Naive thymus-derived CD4-positive, alpha-beta T cell (primary cell): ENCODE data around the gene NINL. TPM values are rescaled to one million over a fixed set of nuclear protein-coding genes. Genes with fewer than 3 reads are reported as not detected.
"Not testable (repeated sequence)": the region's sequence is repeated elsewhere in the genome, so short reads cannot be mapped to it uniquely, and the experiment has no call there.

Source experiments
- ATAC-seq: fragments of 150-1000 bp; cut with Tn5 transposase; 2 replicates; pipeline ENCODE4 v1.10.0; 2021; ENCODE audit warnings: mild to moderate bottlenecking, moderate library complexity
- CTCF ChIA-PET: fragments of 350-600 bp; sonication (Branson Sonifier 250); formaldehyde crosslinking; loops from one replicate; lab custom pipeline; 2021; ENCODE audit warnings: antibody characterized with exemption; lab: Charles Lee
- POLR2A ChIA-PET: fragments of 350-600 bp; sonication (Branson Sonifier 250); formaldehyde crosslinking; loops from one replicate; lab custom pipeline; 2021; ENCODE audit warnings: antibody characterized with exemption, inconsistent platforms; lab: Charles Lee
- DNase-seq, 9 donors: peaks; one replicate each; pipeline versions ENCODE4 v3.0.0 to v3.0.0-alpha.2; 2020 to 2022; ENCODE audit warnings: mixed read lengths in 1 of 9
- H3K27ac ChIP-seq: one replicate; pipeline ENCODE4 v1.7.0; 2013; ENCODE audit warnings: mild to moderate bottlenecking, low read depth, low read length, moderate library complexity
- H3K27me3 ChIP-seq, 2 donors: one replicate each; pipeline ENCODE4 v1.7.0; 2013; ENCODE audit warnings: low read length in 2 of 2, mild to moderate bottlenecking in 2 of 2, moderate library complexity in 2 of 2; ENCODE audit not compliant: control insufficient read depth in 2 of 2, insufficient read depth in 2 of 2
- H3K36me3 ChIP-seq, 3 experiments: 1 replicate in 2 of 3; 2 replicates in 1 of 3; pipeline ENCODE4 v1.7.0; 2013; ENCODE audit warnings: low read length in 3 of 3, mild to moderate bottlenecking in 3 of 3, moderate library complexity in 1 of 3; ENCODE audit not compliant: insufficient read depth in 3 of 3, control insufficient read depth in 2 of 3
- H3K4me1 ChIP-seq, 2 donors: one replicate each; pipeline ENCODE4 v1.7.0; 2013; ENCODE audit warnings: low read length in 2 of 2, mild to moderate bottlenecking in 2 of 2, moderate library complexity in 1 of 2; ENCODE audit not compliant: control insufficient read depth in 2 of 2, insufficient read depth in 2 of 2
- H3K4me3 ChIP-seq: 2 replicates; pipeline ENCODE4 v1.7.0; 2013; ENCODE audit warnings: mild to moderate bottlenecking, low read length
- H3K9me3 ChIP-seq, 3 experiments: 1 replicate in 2 of 3; 2 replicates in 1 of 3; pipeline ENCODE4 v1.7.0; 2013; ENCODE audit warnings: low read length in 3 of 3; ENCODE audit not compliant: control insufficient read depth in 2 of 3
- H3K27ac Mint-ChIP-seq, 9 donors: one replicate each; pipeline ENCODE4 v1.8.0; 2020 to 2022; ENCODE audit warnings: mixed read lengths in 9 of 9, mild to moderate bottlenecking in 8 of 9, moderate library complexity in 5 of 9, inconsistent platforms in 2 of 9
- H3K27me3 Mint-ChIP-seq, 5 donors: one replicate each; pipeline ENCODE4 v1.8.0; 2021 to 2022; ENCODE audit warnings: mixed read lengths in 5 of 5, mild to moderate bottlenecking in 1 of 5
- H3K36me3 Mint-ChIP-seq, 5 donors: one replicate each; pipeline ENCODE4 v1.8.0; 2020 to 2022; ENCODE audit warnings: mixed read lengths in 5 of 5, mild to moderate bottlenecking in 3 of 5, inconsistent platforms in 1 of 5
- H3K4me1 Mint-ChIP-seq, 7 donors: one replicate each; pipeline ENCODE4 v1.8.0; 2020 to 2022; ENCODE audit warnings: mixed read lengths in 7 of 7, mild to moderate bottlenecking in 3 of 7, inconsistent platforms in 1 of 7
- H3K4me3 Mint-ChIP-seq, 10 donors: one replicate each; pipeline ENCODE4 v1.8.0; 2020 to 2022; ENCODE audit warnings: mild to moderate bottlenecking in 10 of 10, mixed read lengths in 10 of 10, moderate library complexity in 6 of 10, inconsistent platforms in 2 of 10
- H3K9me3 Mint-ChIP-seq, 11 donors: one replicate each; pipeline ENCODE4 v1.8.0; 2020 to 2022; ENCODE audit warnings: mixed read lengths in 11 of 11, mild to moderate bottlenecking in 4 of 11, inconsistent platforms in 1 of 11, moderate library complexity in 1 of 11
- intact Hi-C, 2 donors: fragments of 100-400 bp; cut with micrococcal nuclease; formaldehyde crosslinking; loops; one replicate each; pipeline ENCODE4 v1.15.1; 2023
- polyA plus RNA-seq, 2 donors: library from polyadenylated mRNA; unstranded; fragments of 300-500 nt; fragmentation: Illumina TruSeq; gene quantifications; one replicate each; pipeline ENCODE4 v1.2.3, GENCODE V29; 2021
- total RNA-seq, 6 experiments: library from RNA in 5 of 6; stranded (reverse) in 5 of 6; gene quantifications; 1 replicate in 5 of 6; 2 replicates in 1 of 6; pipeline ENCODE4 v1.2.3 and lab custom pipeline; 2021 to 2026

NINL gene
- total and polyA plus RNA-seq, 7 experiments from 2014 or later: 0.31 to 4.2 (median 2.4) TPM

DNA sequence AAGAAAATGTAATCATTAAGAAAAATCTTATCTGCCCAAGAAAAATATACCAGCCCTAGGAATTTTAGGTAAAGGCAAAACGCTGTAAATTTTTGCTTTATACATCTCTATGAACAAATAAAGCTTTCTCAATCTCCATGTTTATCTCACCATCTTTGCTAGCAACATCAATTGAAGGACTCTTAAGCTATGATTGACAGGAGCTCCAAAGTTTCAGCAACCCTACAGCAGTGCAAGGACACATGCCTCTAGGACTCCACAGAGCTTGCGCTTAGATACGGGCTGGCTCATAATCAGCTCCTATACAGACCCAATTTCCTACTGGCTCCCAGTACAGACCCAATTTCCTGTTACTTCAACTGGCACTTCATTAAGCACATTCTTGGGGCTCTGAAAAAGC lies 34.2 kb upstream of the NINL start:
- no peak for ATAC-seq
- ChIA-PET POLR2A (interaction anchor here (0.7 kb wide), 1 partner anchor 42 kb away, joined by 3 read pairs; no protein-coding TSS in a partner anchor), CTCF (no interaction called here)
- peaks cover 0 to 11% (median 5%) of the 10 kb centered on the region in 5 donors for H3K36me3 Mint-ChIP-seq
- intact Hi-C loops: no loop called here
- no peaks in the 10 kb centered on the region for H3K9me3 Mint-ChIP-seq
- H3K4me3 Mint-ChIP-seq: no peak overlapping the region
- H3K27me3 Mint-ChIP-seq: peaks cover 0 to 3% (median 0%) of the 10 kb centered on the region in 5 donors
- DNase-seq: no peak
- Histone ChIP-seq H3K27ac (no peak overlapping the region), H3K27me3 (no peaks in the 10 kb centered on the region), H3K36me3 (peaks cover 0 to 10% (median 0%) of the 10 kb centered on the region in 3 experiments), H3K4me1 (peaks cover 0 to 10% of the 10 kb centered on the region in 2 donors), H3K9me3 (no peaks in the 10 kb centered on the region), H3K4me3 (no peak overlapping the region)
- H3K4me1 Mint-ChIP-seq: peaks cover 14 to 32% (median 19%) of the 10 kb centered on the region in 7 donors
- no peak overlapping the region for H3K27ac Mint-ChIP-seq

DNA sequence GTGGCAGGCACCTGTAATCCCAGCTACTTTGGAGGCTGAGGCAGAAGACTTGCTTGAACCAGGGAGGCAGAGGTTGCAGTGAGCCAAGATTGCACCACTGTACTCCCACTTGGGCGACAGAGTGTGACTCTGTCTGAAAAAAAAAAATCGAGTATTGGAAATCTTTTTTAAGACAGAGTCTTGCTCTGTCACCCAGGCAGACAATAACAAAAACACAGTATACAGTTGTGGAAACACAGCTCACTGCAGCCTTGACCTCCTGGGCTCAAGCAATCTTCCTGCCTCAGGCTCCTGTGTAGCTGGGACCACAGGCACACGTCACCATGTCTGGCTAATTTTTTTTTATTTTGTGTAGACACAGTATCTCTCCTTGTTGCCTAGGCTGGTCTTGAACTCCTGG lies 23.4 kb upstream of the NINL start:
- Histone ChIP-seq H3K9me3 (no peaks in the 10 kb centered on the region), H3K4me3 (no peak overlapping the region), H3K27ac (no peak overlapping the region), H3K27me3 (no peaks in the 10 kb centered on the region), H3K4me1 (no peaks in the 10 kb centered on the region), H3K36me3 (no peaks in the 10 kb centered on the region)
- intact Hi-C loops: no loop called here
- Mint-ChIP-seq H3K9me3 (peaks cover 0 to 1% (median 0%) of the 10 kb centered on the region in 11 donors), H3K4me1 (peaks cover 0 to 5% (median 0%) of the 10 kb centered on the region in 7 donors), H3K4me3 (no peak overlapping the region), H3K27ac (no peak overlapping the region), H3K36me3 (peaks cover 0 to 16% (median 3%) of the 10 kb centered on the region in 5 donors), H3K27me3 (no peaks in the 10 kb centered on the region)
- ATAC-seq (no peak), DNase-seq (no peak)
- ChIA-PET CTCF (interaction anchor here (0.6 kb wide), 1 partner anchor 376 kb away, joined by 3 read pairs; no protein-coding TSS in a partner anchor), POLR2A (no interaction called here)

DNA sequence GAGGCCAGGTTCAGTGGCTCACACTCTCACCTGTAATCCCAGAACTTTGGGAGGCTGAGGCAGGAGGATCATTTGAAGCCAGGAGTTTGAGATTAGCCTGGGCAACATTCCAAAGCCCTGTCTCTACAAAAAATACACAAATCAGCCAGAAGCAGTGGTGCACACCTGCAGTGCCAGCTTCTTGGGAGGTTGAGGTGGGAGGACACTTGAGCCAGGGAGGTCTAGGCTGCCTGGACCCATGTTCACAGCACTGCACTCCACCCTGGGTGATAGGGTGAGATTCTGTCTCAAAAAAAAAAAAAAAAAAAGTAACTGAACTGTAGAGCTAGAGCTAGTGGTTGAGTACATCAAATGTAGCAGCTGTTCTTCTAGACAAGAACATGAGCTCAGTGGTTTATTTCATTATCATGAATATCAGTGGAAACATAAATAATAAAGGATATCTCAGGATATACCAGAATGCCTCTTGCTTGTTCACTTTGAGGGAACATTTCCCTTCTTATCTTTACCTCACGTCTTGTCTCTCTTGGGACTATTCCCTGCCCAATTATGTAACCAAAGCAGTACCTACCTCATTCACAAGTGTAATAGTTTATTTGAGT lies 20.9 kb upstream of the NINL start:
- H3K4me3 Mint-ChIP-seq: no peak overlapping the region
- peaks cover 0 to under 1% (median 0%) of the 10 kb centered on the region in 5 donors for H3K27me3 Mint-ChIP-seq
- no peak overlapping the region for H3K27ac Mint-ChIP-seq
- CTCF ChIA-PET: no interaction called here
- DNase-seq (no peak), ATAC-seq (no peak)
- peaks cover 0 to 5% (median 0%) of the 10 kb centered on the region in 7 donors for H3K4me1 Mint-ChIP-seq
- peaks cover 0 to 7% (median 0%) of the 10 kb centered on the region in 5 donors for H3K36me3 Mint-ChIP-seq
- Histone ChIP-seq H3K27me3 (no peaks in the 10 kb centered on the region), H3K36me3 (no peaks in the 10 kb centered on the region), H3K4me1 (no peaks in the 10 kb centered on the region), H3K4me3 (no peak overlapping the region), H3K9me3 (no peaks in the 10 kb centered on the region), H3K27ac (no peak overlapping the region)
- intact Hi-C loops: no loop called here
- POLR2A ChIA-PET: no interaction called here
- peaks cover 0 to 1% (median 0%) of the 10 kb centered on the region in 11 donors for H3K9me3 Mint-ChIP-seq

DNA sequence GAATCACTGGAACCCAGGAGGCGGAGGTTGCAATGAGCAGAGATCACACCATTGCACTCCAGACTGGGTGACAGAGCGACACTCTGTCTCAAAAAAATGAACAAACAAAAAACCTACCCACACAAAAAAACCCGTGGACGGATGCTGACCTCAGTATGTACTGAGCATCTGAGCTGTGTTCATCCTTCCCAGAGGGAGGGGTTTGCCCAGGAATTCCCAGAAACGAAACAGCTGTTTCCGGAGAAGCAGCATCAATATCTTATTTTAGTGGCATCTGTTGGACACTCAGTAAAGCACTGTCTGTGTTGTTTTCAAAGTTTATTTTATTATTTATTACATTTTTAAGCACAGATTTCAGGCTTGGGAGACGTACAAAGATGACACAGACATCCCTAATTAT lies 19.8 kb upstream of the NINL start:
- Histone ChIP-seq H3K4me1 (no peaks in the 10 kb centered on the region), H3K27ac (no peak overlapping the region), H3K9me3 (no peaks in the 10 kb centered on the region), H3K36me3 (no peaks in the 10 kb centered on the region), H3K4me3 (no peak overlapping the region), H3K27me3 (no peaks in the 10 kb centered on the region)
- Mint-ChIP-seq H3K4me3 (no peak overlapping the region), H3K4me1 (peaks cover 0 to 5% (median 0%) of the 10 kb centered on the region in 7 donors), H3K27me3 (peaks cover 0 to 3% (median 0%) of the 10 kb centered on the region in 5 donors), H3K36me3 (peaks cover 0 to 7% (median 0%) of the 10 kb centered on the region in 5 donors), H3K9me3 (peaks cover 0 to 1% (median 0%) of the 10 kb centered on the region in 11 donors), H3K27ac (no peak overlapping the region)
- no peak for ATAC-seq
- no peak for DNase-seq
- intact Hi-C loops: no loop called here
- CTCF ChIA-PET: no interaction called here
- POLR2A ChIA-PET: no interaction called here

DNA sequence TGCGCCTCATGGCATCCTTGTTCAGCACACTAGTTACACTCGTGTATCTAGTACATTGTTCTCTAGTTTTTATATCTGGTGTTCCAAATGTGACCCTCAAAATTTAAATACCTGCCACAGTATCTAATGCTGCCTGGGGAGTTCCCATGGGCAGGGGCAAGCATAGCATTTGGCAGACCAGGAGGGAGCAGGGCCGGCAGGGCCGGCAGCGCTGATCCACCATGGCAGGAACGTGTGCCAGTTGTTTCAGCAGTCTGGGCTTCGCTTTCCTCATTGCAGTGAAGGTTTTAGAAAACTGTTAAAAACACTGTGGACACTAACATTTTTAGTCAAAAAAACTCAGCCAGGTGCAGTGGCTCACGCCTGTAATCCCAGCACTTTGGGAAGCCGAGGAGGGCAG lies 19.3 kb upstream of the NINL start:
- ChIA-PET CTCF (no interaction called here), POLR2A (no interaction called here)
- H3K36me3 ChIP-seq: no peaks in the 10 kb centered on the region
- Mint-ChIP-seq H3K27ac (no peak overlapping the region), H3K27me3 (peaks cover 0 to 3% (median 0%) of the 10 kb centered on the region in 5 donors), H3K36me3 (peaks cover 0 to 3% (median 0%) of the 10 kb centered on the region in 5 donors), H3K9me3 (peaks cover 0 to 1% (median 0%) of the 10 kb centered on the region in 11 donors), H3K4me1 (peaks cover 0 to 3% (median 0%) of the 10 kb centered on the region in 7 donors), H3K4me3 (no peak overlapping the region)
- no peak overlapping the region for H3K4me3 ChIP-seq
- no peaks in the 10 kb centered on the region for H3K4me1 ChIP-seq
- no peaks in the 10 kb centered on the region for H3K9me3 ChIP-seq
- H3K27me3 ChIP-seq: no peaks in the 10 kb centered on the region
- ATAC-seq (no peak), DNase-seq (no peak)
- no peak overlapping the region for H3K27ac ChIP-seq
- intact Hi-C loops: no loop called here

DNA sequence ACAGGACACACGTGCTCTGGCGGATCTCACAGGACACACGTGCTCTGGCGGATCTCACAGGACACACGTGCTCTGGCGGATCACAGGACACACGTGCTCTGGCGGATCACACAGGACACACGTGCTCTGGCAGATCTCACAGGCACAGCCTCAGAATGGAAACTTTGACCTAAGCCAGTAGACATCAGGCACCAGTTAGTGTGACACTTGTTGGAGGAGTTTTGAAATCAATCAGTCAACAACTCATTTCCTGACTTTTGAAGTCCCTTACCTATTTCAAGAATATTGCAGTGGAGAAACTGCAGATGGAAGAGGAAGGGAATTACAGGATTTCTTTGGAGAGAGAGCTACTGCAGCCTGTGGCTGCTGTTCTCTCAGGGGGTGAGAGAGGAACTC lies 17.6 kb upstream of the NINL start:
- intact Hi-C loops, H3K9me3 Mint-ChIP-seq, H3K4me1 Mint-ChIP-seq, CTCF ChIA-PET, H3K36me3 ChIP-seq, H3K27ac Mint-ChIP-seq, POLR2A ChIA-PET, H3K4me1 ChIP-seq, H3K4me3 ChIP-seq, H3K36me3 Mint-ChIP-seq, H3K27me3 ChIP-seq, H3K27me3 Mint-ChIP-seq, H3K27ac ChIP-seq, ATAC-seq, DNase-seq, H3K9me3 ChIP-seq, H3K4me3 Mint-ChIP-seq: not testable (repeated sequence)
